IPS DF 6.9 (cell line): ENCODE measurements around the gene CCDC187.

ENCODE experiments used
- DNase-seq: peaks from one replicate; pipeline ENCODE4 v3.0.0-alpha.2; 2013; ENCODE audit warnings: low read depth, low spot score
- H3K27ac ChIP-seq: one replicate; pipeline ENCODE4 v1.5.1; 2013; ENCODE audit warnings: low read length, control low read depth
- H3K27me3 ChIP-seq: 2 replicates; pipeline ENCODE4 v1.6.1; 2013; ENCODE audit warnings: mild to moderate bottlenecking, low read length; ENCODE audit not compliant: control insufficient read depth, insufficient read depth
- H3K36me3 ChIP-seq: 2 replicates; pipeline ENCODE4 v1.6.1; 2013; ENCODE audit warnings: low read length; ENCODE audit not compliant: control insufficient read depth, insufficient read depth
- H3K4me1 ChIP-seq: 2 replicates; pipeline ENCODE4 v1.6.1; 2013; ENCODE audit warnings: low read length; ENCODE audit not compliant: control insufficient read depth, insufficient read depth
- H3K4me3 ChIP-seq: 2 replicates; pipeline ENCODE4 v1.5.1; 2013; ENCODE audit warnings: mild to moderate bottlenecking, low read length
- H3K9me3 ChIP-seq: 2 replicates; pipeline ENCODE4 v1.6.1; 2013; ENCODE audit warnings: low read length, inconsistent platforms; ENCODE audit not compliant: control insufficient read depth, insufficient read depth
- WGBS: extraction: QIAGEN DNeasy Blood & Tissue Kit; methylation state at CpG from one replicate; pipeline ENCODE4 v1.1.7; 2013; ENCODE audit warnings: mixed read lengths, missing lambda C conversion rate; ENCODE audit not compliant: insufficient read length, insufficient coverage; 5-methylcytosine and 5-hydroxymethylcytosine counted together

The CCDC187 gene

GRCh38 chr9:136281421-136282271, 22.2 kb downstream of the CCDC187 start:
- H3K27me3 ChIP-seq = no peaks in the 10 kb centered on the region
- no peaks in the 10 kb centered on the region for H3K36me3 ChIP-seq
- H3K4me3 ChIP-seq = no peak overlapping the region
- no CpG with 5 or more reads among the region's 39 CpGs for WGBS
- no peaks in the 10 kb centered on the region for H3K9me3 ChIP-seq
- 0 out of 2 replicates have a peak, but pooled peaks cover 2% of the 10 kb centered on the region for H3K4me1 ChIP-seq
- H3K27ac ChIP-seq = no peak overlapping the region
- DNase-seq = no peak

GRCh38 chr9:136280535-136281315, 23.2 kb downstream of the CCDC187 start:
- no CpG with 5 or more reads among the region's 16 CpGs for WGBS
- no peak for DNase-seq
- H3K27ac ChIP-seq = no peak overlapping the region
- no peaks in the 10 kb centered on the region for H3K9me3 ChIP-seq
- no peaks in the 10 kb centered on the region for H3K27me3 ChIP-seq
- H3K4me1 ChIP-seq = 0 out of 2 replicates have a peak, but pooled peaks cover 2% of the 10 kb centered on the region
- H3K36me3 ChIP-seq = no peaks in the 10 kb centered on the region
- no peak overlapping the region for H3K4me3 ChIP-seq

GRCh38 chr9:136279471-136279870, 24.4 kb downstream of the CCDC187 start:
- H3K4me1 ChIP-seq = 0 out of 2 replicates have a peak, but pooled peaks cover 2% of the 10 kb centered on the region
- no peaks in the 10 kb centered on the region for H3K36me3 ChIP-seq
- no peaks in the 10 kb centered on the region for H3K9me3 ChIP-seq
- no peaks in the 10 kb centered on the region for H3K27me3 ChIP-seq
- WGBS = no CpG with 5 or more reads among the region's 6 CpGs
- no peak overlapping the region for H3K27ac ChIP-seq
- no peak for DNase-seq
- no peak overlapping the region for H3K4me3 ChIP-seq

GRCh38 chr9:136278894-136279293, 25.0 kb downstream of the CCDC187 start:
- no peak overlapping the region for H3K27ac ChIP-seq
- no CpG with 5 or more reads among the region's 1 CpG for WGBS
- H3K27me3 ChIP-seq = no peaks in the 10 kb centered on the region
- H3K36me3 ChIP-seq = no peaks in the 10 kb centered on the region
- no peak for DNase-seq
- H3K9me3 ChIP-seq = no peaks in the 10 kb centered on the region
- 0 out of 2 replicates have a peak, but pooled peaks cover 1% of the 10 kb centered on the region for H3K4me1 ChIP-seq
- H3K4me3 ChIP-seq = no peak overlapping the region

- Histone ChIP-seq H3K27me3 (no peaks in the 10 kb centered on the region), H3K4me1 (no peaks in the 10 kb centered on the region), H3K36me3 (no peaks in the 10 kb centered on the region), H3K9me3 (no peaks in the 10 kb centered on the region), H3K4me3 (no peak overlapping the region), H3K27ac (no peak overlapping the region)
- DNase-seq = no peak
- no CpG with 5 or more reads among the region's 9 CpGs for WGBS
These were observed 25.7 kb downstream of the CCDC187 start for GRCh38 chr9:136278221-136278620.

- DNase-seq = no peak
- H3K36me3 ChIP-seq = no peaks in the 10 kb centered on the region
- H3K4me3 ChIP-seq = no peak overlapping the region
- H3K9me3 ChIP-seq = no peaks in the 10 kb centered on the region
- H3K27ac ChIP-seq = no peak overlapping the region
- no CpG with 5 or more reads among the region's 14 CpGs for WGBS
- no peaks in the 10 kb centered on the region for H3K27me3 ChIP-seq
- no peaks in the 10 kb centered on the region for H3K4me1 ChIP-seq
These were observed 26.1 kb downstream of the CCDC187 start for GRCh38 chr9:136277746-136278145.

GRCh38 chr9:136276716-136277115, 27.2 kb downstream of the CCDC187 start:
- H3K27me3 ChIP-seq = no peaks in the 10 kb centered on the region
- DNase-seq = no peak
- H3K36me3 ChIP-seq = no peaks in the 10 kb centered on the region
- no CpG with 5 or more reads among the region's 11 CpGs for WGBS
- H3K27ac ChIP-seq = no peak overlapping the region
- no peak overlapping the region for H3K4me3 ChIP-seq
- no peaks in the 10 kb centered on the region for H3K4me1 ChIP-seq
- H3K9me3 ChIP-seq = no peaks in the 10 kb centered on the region

- no peak overlapping the region for H3K27ac ChIP-seq
- no peaks in the 10 kb centered on the region for H3K36me3 ChIP-seq
- no peak for DNase-seq
- H3K27me3 ChIP-seq = no peaks in the 10 kb centered on the region
- no peak overlapping the region for H3K4me3 ChIP-seq
- WGBS = no CpG with 5 or more reads among the region's 21 CpGs
- H3K4me1 ChIP-seq = no peaks in the 10 kb centered on the region
- no peaks in the 10 kb centered on the region for H3K9me3 ChIP-seq
These were observed 28.1 kb downstream of the CCDC187 start for GRCh38 chr9:136275655-136276429.

- no CpG with 5 or more reads among the region's 28 CpGs for whole genome bisulfite sequencing
- no peaks in the 10 kb centered on the region for H3K36me3 ChIP-seq
- no peak overlapping the region for H3K4me3 ChIP-seq
- H3K4me1 ChIP-seq = no peaks in the 10 kb centered on the region
- H3K9me3 ChIP-seq = no peaks in the 10 kb centered on the region
- no peak for DNase-seq
- H3K27ac ChIP-seq = no peak overlapping the region
- no peaks in the 10 kb centered on the region for H3K27me3 ChIP-seq
These were observed 28.9 kb downstream of the CCDC187 start for GRCh38 chr9:136274786-136275654.
